GM12873 (cell line): ENCODE data around the gene E2F1.

Experiments
- TF ChIP-seq, protein P1 (sequence below): IDR thresholded peaks from 2 replicates; pipeline ENCODE4 v1.5.1; 2012; ENCODE audit warnings: low read depth, mild to moderate bottlenecking, moderate library complexity, low read length, control low read depth; ENCODE audit not compliant: insufficient read depth; ENCODE audit errors: missing control alignments

Gene E2F1

DNA sequence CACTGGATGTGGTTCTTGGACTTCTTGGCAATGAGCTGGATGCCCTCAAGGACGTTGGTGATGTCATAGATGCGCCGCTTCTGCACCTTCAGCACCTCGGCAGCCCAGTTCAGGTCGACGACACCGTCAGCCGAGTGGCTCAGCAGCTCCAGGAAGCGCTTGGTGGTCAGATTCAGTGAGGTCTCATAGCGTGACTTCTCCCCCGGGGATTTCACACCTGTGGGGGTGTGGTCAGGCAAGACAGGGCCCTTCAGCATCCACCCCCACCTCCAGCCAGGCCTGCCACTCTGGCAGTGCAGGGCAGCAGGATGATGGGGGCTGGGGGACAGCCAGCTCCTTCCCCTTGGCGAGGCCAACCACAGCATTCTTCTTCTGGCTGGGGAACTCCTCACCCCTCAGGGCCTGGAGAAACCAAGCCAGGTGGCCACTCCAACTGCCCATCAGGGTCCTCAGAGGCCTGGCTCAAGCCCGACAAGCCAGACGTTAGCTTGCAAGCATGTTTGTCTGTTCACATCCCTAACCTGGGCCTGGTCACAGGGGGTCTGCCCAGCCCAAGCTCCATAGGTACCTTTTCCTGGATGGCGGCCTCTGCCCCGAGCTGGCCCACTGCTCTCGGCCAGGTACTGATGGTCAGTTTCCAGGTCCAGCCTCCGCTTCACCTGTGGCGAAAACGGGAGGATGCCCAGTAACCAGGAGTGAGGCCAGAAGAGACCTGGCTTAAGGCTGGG lies 6.3 kb downstream of the E2F1 start:
- TF ChIP-seq, protein P1, sequence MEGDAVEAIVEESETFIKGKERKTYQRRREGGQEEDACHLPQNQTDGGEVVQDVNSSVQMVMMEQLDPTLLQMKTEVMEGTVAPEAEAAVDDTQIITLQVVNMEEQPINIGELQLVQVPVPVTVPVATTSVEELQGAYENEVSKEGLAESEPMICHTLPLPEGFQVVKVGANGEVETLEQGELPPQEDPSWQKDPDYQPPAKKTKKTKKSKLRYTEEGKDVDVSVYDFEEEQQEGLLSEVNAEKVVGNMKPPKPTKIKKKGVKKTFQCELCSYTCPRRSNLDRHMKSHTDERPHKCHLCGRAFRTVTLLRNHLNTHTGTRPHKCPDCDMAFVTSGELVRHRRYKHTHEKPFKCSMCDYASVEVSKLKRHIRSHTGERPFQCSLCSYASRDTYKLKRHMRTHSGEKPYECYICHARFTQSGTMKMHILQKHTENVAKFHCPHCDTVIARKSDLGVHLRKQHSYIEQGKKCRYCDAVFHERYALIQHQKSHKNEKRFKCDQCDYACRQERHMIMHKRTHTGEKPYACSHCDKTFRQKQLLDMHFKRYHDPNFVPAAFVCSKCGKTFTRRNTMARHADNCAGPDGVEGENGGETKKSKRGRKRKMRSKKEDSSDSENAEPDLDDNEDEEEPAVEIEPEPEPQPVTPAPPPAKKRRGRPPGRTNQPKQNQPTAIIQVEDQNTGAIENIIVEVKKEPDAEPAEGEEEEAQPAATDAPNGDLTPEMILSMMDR, result no peak

DNA sequence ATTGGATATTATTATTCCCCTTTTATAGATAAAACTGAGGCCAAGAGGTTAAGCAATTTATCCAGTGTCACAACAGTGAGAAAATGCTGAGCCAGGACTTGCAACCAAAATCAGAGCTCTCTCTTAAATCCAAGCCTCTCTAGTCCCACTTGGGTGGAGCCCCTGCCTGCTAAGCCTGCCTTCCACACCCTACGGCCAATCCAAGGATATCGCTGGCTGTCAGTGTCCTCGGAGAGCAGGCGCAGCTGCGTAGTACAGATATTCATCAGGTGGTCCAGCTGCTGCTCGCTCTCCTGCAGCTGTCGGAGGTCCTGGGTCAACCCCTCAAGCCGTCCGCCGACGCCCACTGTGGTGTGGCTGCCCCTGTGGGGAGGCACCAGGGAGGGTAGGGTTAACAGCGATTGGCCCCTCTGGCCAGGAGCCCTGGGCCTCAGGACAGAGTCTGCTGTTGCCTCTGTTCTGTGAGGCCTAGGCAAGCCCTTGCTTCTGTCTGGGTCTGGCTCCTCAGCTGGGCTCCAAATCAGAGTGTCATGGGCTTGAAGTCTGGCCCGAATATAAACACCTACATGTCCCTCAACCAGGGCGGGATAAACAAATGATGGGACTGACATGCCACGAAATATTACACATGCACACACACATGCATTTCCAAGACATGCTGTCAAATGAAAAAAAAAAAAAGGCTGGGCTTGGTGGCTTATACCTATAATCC lies 8.0 kb downstream of the E2F1 start:
- TF ChIP-seq, protein P1, result no peak

DNA sequence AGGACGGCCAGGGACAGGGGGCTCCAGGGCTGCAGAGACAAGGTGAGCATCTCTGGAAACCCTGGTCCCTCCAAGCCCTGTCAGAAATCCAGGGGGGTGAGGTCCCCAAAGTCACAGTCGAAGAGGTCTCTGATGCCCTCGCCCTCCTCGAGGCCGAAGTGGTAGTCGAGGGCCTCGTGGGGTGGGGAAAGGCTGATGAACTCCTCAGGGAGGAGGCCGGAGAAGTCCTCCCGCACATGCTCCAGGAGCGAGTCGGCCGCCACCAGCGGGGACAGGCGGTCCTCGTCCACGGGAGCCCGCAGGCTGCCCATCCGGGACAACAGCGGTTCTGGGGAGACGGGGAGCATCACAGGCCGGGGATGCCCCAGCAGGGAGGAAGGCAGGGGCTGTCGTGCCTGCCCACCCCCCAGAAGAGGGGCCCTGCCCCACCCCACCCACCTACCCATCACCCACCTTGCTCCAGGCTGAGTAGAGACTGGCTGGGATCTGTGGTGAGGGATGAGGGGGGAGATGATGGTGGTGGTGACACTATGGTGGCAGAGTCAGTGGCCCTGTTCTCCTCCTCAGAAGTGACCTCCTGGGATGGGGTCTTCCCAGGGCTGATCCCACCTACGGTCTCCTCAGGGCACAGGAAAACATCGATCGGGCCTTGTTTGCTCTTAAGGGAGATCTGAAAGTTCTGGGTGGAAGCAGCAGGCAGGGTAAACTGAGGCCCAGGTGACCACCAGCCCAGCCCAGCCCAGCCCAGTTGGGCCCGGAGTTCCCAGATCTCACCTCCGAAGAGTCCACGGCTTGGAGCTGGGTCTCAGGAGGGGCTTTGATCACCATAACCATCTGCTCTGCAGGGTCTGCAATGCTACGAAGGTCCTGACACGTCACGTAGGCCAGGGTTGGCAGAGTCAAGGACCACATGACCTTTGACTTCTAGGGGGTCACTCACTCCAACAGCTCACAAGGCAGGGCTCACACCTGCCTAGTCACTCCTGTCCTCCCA lies 9.2 kb downstream of the E2F1 start:
- TF ChIP-seq, protein P1, result no peak

DNA sequence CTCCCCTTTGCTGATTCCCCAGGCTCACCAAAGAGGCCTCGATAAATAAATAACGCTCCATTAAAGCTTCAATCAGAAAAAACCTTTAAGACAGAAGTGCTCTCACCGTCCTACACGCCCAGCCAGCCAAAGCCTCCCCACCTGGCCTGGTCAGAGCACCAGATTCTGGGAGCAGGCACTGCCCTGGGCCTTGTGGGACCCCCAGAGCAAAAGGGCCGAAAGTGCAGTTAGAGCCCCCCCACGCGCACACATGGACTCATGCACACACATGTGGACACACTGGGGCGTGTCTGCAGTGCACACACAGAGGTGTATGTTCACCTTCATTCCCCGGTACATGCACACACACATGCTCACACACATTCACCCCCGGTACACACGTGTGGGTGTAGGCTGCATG lies 10.1 kb downstream of the E2F1 start:
- TF ChIP-seq, protein P1, result no peak

DNA sequence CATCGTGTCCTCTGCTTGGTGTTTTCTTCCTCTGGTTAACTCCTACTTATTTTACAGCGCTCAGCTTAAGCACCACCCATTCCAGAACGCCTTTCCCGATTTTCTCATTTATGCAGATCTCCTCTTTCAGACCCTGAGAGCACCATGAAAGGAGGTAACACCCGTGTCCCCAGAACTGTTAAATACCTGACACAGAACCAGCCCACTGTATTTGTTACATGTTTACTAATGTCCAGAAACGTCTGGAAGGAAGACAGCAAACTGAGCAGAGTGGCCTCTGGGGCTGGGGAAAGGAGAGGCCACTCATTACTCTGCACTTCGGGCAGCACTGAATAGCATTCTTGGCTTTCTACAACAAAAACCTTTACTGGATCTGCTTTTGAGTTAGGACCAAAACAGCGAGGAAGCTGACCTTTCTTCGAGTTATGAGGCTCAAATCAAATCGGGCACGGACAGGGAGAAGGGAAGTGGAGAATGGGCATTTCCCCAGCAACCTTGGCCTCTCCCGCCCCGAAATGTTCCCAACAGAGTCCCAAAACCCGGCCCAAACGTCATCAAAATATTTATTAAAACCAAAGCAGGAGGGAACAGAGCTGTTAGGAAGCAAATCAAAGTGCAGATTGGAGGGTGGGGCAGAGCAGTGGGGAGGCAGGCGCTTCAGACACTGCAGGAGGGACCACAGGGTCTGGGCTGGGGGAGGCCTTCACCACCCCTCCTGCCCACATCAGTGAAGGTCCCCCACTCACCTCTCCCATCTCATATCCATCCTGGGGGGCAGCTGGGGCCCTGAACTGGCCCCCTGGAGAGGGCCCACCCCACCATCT lies 10.8 kb downstream of the E2F1 start:
- TF ChIP-seq, protein P1, result no peak

DNA sequence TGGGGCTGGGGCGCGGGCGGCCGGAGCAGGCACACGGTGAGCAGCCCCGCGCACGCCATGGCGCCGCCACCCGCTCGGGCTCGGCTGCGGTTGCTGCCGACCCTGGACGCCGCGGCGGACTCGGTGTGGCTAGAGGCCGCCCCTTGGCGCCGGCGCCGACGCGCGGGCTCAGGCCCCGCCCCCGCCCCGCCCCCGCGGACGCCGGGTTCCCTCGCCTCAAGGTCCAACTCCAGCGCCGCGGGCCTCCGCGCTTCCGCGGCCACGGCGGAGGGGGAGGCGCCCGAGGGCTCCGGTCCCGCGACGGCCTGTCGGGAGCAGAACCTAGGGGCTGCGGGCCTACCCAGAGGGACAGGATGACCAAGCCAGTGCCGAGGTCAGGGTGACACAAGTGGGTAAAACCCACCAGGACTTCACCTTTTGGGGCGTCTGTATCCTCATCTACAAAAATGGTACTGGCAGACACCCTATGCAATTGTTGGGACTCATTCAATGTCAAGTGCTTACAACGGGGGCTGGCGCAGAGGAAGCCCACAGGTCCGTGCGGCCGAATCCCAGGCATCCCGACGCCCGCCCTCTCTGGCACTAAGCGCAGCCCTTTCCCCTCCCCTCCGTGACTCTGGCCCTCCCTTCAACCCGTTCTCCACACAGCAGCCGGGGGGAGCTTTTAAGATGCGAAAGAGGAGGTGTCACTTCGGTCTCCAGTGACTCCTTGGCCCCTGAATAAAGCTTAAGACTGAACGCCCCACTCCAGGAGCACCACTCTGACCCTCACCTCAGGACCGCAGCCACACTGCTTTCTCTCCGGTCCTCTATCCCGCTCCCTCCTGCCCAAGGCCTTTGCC lies 11.7 kb downstream of the E2F1 start, which contains the start of gene NECAB3:
Gene NECAB3 (minus strand): TSS at position 135 of the 842 bp plus-strand sequence. CDS start 76 bp downstream, at position 59.
- TF ChIP-seq, protein P1, result no peak
